GM19238 (cell line): Measurements from ENCODE around the gene TPCN1.

ENCODE experiments used
- DNase-seq: peaks from one replicate; pipeline ENCODE4 v3.0.0; 2011; ENCODE audit warnings: low spot score; ENCODE audit not compliant: insufficient read length

The TPCN1 gene

DNA sequence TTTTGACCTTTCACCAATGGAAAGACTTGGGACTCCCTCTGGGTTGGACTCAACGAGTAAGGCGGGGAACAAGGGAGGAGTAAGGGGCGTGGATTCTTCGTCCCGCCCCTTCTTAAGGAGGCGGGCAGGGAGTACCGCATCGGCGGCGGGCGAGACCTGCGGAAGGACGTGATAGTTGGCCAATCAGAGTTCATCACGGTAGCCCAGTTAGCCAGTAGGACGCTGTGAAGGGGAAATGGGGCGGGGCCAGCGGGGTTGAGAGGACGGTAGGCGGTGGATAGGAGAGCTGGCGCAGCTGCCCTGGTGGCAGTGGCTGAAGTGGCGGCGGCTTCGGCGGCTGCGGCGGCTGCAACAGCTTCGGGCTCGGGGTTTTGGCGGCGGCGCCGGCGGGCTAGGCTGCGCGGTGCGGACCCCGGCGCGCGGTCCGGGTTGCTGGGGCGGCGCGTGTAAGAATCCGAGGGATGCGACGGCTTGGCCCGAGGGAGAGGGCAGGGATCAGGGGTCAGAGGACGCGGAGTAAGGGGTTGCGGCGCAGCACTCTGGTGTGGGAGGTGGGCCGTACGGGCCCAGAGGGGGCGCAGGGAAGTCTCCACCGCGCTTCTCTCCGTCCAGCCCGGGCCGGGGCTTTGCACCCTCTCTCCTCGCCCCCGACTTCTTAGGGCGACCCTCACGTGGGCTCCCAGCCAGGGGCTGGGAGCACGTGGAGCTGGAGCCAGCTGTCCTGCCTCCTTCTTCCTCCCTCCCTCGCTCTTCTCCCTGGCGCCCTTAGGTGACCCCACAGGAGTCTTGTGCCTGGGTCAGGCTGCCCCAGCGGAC, at the start of gene TPCN1:
TSS of gene TPCN1 (plus strand) at position 284 of the 816 bp plus-strand sequence. CDS start 5,389 bp downstream, outside the sequence.
- DNase-seq, result peak; percentile 94

DNA sequence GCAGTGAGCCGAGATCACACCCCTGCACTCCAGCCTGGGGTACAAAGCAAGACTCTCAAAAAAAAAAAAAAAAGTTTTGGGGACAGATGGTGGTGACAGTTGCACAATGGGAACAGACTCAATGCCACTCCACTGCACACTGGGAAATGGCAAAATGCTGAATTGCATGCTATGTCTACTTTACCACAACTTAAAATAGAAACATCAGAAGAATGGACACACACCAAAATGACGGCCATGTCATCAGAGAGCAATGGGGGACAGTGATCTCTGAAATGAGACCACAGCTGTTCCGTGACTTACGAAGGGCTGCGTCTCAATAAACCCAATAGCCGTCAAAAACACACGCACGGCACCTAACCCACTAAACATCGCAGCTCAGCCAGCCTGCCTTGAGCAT, 49.7 kb upstream of the TPCN1 start:
- no peak for DNase-seq

DNA sequence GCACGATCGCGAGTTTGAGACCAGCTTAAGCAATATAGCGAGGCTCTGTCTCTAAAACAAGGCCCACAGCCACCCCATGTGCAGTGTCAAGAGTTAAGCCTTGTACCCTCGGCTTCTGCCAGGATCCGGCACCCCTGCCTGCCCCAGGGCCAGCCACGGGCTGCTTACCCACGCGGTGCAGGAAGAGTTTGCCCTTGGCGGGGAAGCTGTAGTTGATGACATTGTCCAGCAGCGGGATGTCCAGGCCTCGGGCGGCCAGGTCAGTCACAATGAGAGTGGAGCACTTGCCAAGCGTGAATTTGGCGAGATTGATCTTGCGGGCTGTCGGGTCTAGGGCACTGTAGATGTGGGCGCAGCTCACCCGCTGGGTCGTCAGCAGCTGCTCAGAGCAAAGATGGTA, 49.1 kb upstream of the TPCN1 start:
- no peak for DNase-seq

DNA sequence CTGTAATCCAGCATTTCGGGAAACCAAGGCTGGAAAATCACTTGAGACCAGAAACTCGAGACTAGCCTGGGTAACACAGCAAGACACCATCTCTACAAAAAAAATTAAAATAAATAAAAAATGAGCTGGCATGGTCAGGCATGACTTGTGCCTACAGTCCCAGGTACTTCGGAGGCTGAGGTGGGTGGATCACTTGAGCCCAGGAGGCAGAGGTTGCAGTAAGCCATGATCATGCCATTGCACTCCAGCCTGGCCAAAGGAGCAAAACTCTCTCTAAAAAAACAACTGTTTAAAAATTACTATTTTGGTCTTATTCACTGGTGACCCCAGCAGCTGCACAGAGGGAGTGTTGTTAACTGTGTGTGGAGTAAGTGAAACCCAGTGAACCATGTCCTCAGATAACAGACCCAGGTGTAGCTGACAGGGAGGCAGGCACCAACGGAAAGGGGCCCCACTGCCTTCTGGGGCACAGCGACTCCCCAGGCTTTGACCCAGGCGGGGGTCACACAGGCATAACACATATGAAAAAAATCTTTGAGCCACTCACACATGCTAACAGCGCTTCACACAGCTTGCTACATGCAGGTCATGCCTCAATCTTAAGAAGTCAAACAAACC, 48.1 kb upstream of the TPCN1 start:
- DNase-seq, result peak; percentile 50

DNA sequence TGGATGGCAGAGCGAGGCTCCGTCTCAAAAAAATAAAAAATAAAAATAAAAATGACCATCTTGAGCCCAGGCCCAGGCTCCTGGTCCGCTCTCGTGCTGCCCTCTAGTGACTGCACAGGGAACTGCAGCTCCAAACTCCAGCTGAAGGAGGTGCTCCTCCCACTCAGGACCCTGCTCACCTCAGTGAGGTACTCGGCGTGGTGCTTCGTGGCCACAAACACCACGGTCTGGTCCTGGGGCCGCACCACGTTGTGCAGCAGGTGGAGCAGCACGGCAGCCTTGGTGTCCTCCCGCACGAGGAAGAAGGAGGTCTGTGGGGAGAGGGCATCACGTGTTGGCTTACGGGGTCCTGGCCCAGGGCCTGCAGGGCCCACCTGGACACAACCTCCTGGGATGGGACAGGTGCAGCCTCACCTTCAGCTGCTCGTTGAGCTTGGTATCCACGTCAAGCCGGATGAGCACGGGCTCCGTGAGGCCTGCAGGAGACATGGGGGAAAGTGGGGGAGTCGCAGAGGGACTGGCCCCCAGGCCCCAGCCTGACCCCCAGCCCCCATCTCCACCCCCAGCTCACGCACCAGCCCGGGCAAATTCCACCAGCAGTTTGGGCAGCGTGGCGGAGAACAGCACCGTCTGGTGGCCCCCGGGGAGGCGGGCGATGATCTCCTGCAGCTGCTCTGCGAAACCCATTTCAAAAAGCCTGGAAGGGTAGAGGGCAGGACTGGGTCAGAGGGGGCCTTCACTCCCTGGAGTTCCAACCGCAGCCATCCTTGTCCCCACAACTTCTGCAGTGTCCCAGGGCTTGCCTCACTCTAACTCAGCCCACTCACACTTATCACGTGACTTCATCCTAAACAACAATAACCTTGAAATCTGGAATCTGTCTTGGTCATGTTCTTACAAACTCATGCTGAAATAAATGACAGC, 46.5 kb upstream of the TPCN1 start:
- peak; percentile 85 for DNase-seq

DNA sequence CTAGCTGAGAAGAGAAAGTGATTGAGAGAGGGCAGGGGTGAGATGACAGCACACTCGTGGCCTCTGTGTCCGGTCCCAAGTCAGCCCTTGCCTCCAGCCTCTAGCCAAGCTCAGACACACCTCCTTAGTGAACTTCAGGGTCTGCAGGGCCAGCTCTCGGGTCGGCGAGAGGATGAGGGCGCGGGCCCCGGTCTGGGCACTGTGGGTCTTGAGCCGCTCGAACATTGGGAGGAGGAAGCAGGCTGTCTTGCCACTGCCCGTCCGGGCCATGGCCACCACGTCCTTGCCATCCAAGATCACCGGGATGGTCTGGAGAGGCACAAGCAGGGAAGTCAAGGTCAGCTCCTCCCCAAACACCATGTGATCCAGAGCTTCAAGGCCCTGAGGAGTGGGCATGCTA, 42.2 kb upstream of the TPCN1 start:
- no peak for DNase-seq

DNA sequence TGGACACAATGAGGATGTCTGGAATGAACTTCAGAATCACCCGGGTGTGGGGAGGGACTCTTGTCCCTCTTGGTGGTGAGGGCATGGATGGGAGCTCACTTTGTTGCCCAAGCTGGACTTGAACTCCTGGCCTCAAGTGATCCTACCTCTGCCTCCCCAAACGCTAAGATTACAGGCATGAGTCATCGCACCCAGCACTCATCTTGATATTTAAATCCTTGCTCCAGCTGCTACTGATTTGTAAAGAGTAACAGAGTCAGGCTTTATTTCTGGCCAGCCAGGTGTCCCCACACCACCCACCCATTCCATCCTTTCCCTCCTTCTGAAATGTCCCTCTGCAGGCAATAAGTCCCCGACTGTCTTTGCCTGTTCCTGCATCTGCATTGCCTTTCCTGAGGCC, 40.9 kb upstream of the TPCN1 start:
- no peak for DNase-seq

DNA sequence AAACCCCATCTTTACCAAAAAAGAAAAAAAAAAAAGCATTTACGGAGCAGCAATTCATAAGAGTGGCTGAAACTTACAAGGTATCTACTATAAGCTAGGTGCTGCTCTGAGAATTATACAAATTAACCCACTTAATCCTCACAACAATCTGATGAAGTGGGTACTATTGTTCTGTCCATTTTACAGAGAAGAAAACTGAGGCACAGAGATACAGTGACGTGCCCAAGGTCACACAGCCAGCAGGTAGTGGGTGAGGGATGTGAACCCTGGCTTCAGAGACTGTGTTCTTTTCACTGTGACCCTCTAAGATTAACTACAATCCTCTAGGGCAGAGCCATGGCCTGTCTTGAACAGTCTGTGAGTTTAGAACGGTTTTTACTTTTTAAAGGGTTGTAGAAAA, 39.3 kb upstream of the TPCN1 start:
- no peak for DNase-seq

DNA sequence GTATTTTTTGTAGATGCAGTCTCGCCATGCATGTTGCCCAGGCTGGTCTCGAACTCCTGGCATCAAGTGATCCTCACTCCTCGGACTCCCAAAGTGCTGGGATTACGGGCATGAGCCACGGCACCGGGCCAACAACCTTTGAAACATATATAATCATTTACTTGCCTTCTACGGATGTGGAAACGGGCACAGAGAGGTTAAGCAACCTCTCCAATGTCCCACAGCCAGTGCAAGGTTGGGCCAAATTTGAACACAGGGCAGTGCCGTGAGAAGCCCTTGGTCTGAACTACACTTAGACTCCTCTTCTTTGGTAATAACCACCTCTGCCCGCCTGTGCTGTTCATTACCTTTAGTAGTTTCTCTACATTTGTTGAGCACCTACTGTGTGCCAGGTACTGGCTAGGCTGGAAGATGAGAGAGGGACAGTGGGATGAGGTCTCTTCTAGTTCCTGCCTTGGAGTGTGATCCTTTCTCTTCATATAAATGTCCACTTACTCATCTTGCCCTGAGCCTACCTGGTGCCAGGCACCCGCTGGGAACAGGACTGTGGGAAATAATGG, 38.2 kb upstream of the TPCN1 start:
- DNase-seq, result no peak

DNA sequence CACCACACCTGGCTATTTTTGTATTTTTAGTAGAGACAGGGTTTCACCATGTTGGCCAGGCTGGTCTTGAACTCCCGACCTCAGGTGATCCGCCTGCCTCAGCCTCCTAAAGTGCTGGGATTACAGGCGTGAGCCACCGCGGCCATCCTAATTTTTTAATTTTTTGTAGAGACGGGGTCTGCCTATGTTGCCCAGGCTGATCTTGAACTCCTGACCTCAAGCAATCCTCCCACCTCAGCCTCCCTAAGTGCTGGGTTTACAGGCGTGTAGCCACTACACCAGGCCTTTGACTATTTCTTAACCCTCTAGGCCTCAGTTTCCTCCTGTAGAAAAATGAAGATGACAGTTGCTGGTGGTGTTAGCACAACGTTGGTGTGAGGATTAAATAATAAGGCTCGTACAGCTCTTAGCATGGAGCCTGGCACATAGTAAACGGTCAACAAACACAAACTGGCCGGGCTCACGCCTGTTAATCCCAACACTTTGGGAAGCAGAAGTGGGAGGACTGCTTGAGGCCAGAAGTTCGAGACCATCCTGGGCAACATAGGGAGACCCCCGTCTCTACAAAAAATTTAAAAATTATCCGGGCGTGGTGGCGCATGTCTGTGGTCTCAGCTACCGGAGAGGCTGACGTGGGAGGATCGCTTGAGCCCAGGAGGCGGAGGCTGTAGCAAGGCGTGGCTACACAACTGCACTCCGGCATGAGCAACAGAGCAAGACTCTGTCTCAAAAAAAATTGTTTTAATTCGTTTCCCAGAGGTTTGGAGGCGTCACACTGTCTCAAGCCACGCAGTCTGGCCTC, 37.0 kb upstream of the TPCN1 start:
- no peak for DNase-seq

DNA sequence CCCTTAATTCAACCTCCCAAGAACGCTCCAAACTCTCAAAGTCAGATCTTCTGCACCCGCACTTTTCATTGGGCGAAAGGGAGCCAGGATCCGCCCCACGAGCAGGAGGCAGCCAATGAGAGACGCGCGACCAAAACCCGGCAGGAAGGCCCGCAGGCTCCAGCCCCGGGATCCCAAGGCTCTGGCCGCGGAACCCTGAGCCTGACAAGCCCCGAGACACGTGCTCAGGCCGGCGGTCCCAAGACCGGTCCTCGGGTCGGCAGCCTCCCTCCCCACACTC, 36.4 kb upstream of the TPCN1 start:
- peak; percentile 88 for DNase-seq

DNA sequence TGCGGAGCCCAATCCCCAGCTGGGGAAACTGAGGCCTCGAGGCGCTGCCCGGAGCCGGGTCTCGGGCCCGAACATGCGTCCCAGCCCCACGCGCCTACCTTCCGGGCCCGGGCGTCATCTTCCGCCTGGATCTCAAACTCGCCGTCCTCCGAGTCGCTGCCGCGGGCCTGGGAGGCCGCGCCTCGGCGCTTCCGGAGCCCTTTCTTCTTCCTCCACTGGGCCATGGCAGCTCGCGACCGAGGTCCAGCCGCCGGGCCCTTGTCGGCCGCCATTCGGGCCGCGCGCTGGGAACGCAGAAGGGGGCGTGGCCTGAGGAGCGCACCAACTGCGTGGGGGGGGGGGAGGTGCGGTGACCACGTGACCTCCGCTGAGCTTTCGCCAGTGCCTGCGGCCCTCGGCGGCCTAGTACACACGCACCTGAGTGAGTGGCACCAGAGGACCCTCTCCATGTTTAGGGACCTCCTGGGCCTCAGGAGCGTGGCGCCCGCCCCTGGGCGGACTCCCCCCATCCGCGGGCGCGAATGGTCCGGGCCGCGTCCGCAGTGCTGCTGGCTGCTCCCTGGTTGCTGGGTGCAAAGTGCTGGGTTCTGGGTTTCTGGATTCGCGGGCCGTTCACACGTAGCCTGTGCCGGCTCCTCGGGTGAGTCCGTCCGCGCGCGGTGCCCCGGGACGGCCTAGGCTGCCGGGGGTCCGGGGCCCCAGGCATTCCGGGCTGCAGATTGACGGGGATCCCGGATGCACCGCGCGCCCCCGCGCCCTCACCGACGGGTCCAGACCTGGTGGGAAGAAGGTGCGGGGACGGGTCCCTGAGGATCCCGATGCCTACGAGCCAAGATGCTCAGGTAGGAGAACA, 35.9 kb upstream of the TPCN1 start, which contains the start of the genes DDX54 and RITA1:
TSS of gene DDX54 (minus strand) at position 299 of the 853 bp plus-strand sequence. CDS start at position 272, 27 bp downstream.
TSS of gene RITA1 (plus strand) at position 542 of the 853 bp plus-strand sequence. CDS start 1,026 bp downstream, outside the sequence.
- DNase-seq, result peak; percentile 72

DNA sequence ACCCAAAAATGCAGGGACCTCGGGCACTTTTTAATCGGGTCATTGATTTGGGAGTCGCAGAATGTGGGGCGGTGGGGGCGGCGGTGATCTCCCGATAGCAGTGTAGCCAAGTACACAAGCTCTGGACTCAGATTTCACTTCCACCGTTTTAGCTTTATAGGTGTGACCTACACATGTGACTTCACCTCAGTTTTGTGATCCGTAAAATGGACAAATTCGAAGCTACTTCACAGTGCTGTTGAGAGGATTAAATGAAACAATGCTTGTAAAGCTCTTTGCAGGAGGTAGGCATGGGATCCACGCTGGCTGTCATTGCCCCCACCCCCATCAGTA, 35.3 kb upstream of the TPCN1 start:
- no peak for DNase-seq

DNA sequence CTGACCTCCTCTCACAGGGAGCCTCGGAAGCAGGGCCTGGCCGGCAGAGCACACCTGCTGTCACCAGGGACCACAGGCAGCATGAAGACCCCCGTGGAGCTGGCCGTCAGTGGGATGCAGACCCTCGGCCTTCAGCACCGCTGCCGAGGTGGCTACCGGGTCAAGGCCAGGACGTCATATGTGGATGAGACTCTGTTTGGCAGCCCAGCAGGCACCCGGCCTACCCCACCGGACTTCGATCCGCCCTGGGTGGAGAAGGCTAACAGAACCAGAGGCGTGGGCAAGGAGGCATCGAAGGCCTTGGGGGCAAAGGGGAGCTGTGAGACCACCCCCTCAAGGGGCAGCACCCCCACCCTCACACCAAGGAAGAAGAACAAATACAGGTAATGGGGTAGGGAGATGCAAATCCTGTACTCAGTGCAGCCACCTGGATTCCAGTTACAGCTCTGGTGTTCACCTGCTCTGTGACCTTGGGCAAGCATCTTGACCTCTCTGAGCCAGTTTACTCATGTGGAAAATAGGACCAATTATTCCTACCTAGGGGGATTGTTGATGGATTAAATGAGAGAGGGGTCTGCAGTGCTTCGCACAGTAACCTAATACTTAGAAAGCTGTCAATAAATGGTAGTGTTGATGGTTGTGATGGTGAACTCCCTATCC, 34.5 kb upstream of the TPCN1 start:
- DNase-seq, result no peak

DNA sequence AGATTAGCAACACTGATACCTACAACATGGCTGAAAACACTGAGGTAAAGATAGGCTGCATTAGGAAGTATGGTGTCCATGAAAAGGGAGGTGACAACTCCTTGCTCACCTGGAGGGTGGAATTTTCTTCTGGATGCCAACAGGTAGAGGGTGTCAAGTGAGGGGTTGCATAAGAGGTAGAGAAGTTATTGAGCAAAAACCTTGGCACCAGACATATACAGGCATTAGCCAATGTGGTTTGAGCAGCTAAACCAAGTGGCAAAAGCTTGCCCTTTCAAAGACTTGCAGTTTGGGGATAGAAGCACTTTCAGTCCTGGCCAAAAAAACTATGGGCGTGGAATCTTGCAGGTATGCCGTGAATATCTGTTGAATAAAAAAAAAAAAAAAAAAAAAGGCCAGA, 31.9 kb upstream of the TPCN1 start:
- DNase-seq, result no peak

DNA sequence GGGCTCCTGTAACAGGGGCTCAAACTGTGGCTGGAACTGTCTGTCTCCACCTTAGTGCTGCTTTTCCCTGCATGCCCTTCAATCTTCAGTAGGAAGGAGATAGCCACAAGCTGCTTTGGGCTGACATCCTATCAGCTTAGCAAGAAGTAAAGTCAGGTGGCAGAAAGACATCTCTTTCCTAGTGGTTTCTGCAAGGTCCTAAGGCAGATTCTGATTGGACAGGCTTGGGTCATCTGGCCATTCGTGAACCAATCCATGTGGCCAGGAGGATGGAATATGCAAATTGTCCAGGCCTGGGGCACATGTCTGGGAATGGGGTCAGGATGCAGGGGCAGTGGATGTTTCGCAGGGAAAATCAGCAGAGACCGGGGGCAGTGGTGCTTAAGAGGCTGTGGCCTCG, 30.5 kb upstream of the TPCN1 start:
- no peak for DNase-seq

DNA sequence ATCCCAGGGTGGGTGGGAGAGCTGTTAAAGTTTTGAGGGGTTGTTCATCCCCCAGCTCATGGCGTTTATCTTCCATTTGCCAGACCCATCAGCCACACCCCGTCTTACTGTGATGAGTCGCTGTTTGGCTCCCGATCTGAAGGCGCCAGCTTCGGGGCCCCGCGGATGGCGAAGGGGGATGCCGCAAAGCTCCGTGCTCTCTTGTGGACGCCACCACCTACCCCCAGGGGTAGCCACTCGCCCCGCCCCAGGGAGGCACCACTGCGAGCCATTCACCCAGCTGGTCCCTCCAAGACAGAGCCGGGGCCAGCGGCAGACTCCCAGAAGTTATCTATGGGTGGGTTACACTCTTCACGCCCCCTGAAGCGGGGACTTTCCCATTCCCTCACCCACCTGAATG, 30.0 kb upstream of the TPCN1 start:
- DNase-seq, result no peak

DNA sequence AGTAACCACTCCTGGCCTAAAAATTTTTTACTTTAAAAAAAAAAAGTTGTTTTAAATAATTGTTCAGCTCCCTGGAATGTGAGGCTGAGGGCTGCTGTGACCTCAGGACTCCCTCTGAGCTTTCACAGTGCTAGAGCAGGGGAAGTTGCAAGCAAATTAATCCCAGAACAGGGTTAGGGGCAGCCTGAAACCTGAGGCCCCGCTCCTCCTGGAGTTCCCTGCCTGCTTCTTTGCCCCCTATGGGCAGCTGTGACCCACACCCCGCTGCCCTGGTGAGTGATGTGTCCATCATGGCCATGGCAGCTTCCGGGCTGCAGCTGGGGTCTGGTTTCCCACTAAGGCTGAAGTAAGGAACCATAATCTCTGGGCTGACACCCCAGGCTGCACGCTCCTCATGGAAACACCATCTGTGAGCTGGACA, 26.3 kb upstream of the TPCN1 start:
- no peak for DNase-seq

DNA sequence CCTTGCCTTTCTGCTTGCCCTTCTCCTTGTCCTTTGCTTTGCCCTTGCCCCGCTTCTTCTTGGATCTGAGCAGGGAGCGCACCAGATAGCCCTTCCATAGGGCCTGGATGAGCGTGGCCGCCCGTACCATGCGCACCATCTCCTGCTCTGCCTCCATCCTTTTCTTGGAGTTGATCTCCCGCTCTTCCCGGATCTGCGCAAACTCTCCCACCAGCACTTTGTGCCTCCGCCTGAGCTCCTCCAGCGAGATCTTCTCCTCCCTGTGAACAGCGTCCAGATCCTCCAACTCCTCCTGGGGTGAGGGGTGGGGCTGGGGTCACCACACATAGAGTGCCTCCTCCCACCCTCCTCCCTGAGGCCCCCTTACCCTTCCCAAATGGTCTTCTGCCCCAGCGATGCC, 25.7 kb upstream of the TPCN1 start:
- no peak for DNase-seq
